ENCODE data around the gene RHOBTB1.

- no peak for TF ChIP-seq CTCF (IDR thresholded peaks at IDR 0.05; ENCODE audit: low read depth, low read length)
- TF ChIP-seq EZH2phosphoT487 (IDR thresholded peaks at IDR 0.05; ENCODE audit: low read depth) = no peak
Observed at GRCh38 chr10:60953420-60953819, 9.4 kb upstream of the RHOBTB1 start.
